HCT116 (cell line): ENCODE measurements around the gene MACIR. TPM values are rescaled to one million over a fixed set of nuclear protein-coding genes. Genes with fewer than 3 reads are reported as not detected.

ENCODE experiments used
- ATAC-seq: fragments of 200-7000 bp; cut with Tn5 transposase; 2 replicates; pipeline ENCODE4 v1.9.1; 2020; ENCODE audit warnings: mild to moderate bottlenecking, moderate library complexity
- BruUV-seq: library from RNA; stranded (reverse); fragments of 400-500 nt; replicated peaks from 2 replicates; lab custom pipeline; 2021; lab: Mats Ljungman, UMichigan
- CTCF ChIA-PET: fragments of 300-600 bp; sonication (Branson Sonifier 250); formaldehyde crosslinking; loops from one replicate; lab custom pipeline; 2021; ENCODE audit warnings: antibody characterized with exemption; lab: Charles Lee
- POLR2A ChIA-PET: fragments of 300-600, 350-600 bp; sonication (Branson Sonifier 250); formaldehyde crosslinking; loops from one replicate; lab custom pipeline; 2021; ENCODE audit warnings: antibody characterized with exemption; lab: Charles Lee
- RAD21 ChIA-PET, 2 experiments: fragments of 300-600 bp; sonication (Branson Sonifier 250); formaldehyde crosslinking; loops; one replicate each; lab custom pipeline; 2023; ENCODE audit warnings: low total read pairs in 2 of 2; ENCODE audit not compliant: uncharacterized antibody in 2 of 2, unreplicated experiment in 2 of 2, low non-redundant PET in 1 of 2; lab: Charles Lee
- DNase-seq: peaks from one replicate; pipeline ENCODE4 v3.0.0-alpha.2; 2010; ENCODE audit warnings: low read depth, low spot score
- H2AFZ ChIP-seq: fragments of 200-600 bp; shearing (Covaris generic), sonication (generic); 2 replicates; pipeline ENCODE4 v1.6.1; 2017; ENCODE audit warnings: low read depth, mixed run types, mixed read lengths, antibody characterized with exemption, low read length; ENCODE audit not compliant: poor library complexity, severe bottlenecking
- H3K27ac ChIP-seq: 2 replicates; pipeline ENCODE4 v1.5.1; 2012; ENCODE audit warnings: low read depth, low read length
- H3K27me3 ChIP-seq: fragments of 200-600 bp; sonication (generic); 2 replicates; pipeline ENCODE4 v1.6.1; 2016; ENCODE audit warnings: mixed run types, low read length, mixed read lengths; ENCODE audit not compliant: insufficient read depth
- H3K36me3 ChIP-seq, 2 experiments: fragments of 200-500 bp in 1 of 2; fragments of 200-600 bp in 1 of 2; sonication (Bioruptor generic) in 1 of 2; sonication (generic) in 1 of 2; 2 replicates each; pipeline versions ENCODE4 v1.5.1 to v1.6.1; 2014 to 2016; ENCODE audit warnings: low read length in 2 of 2, inconsistent platforms in 1 of 2, mixed read lengths in 1 of 2, mixed run types in 1 of 2; ENCODE audit not compliant: insufficient read depth in 2 of 2, control insufficient read depth in 1 of 2
- H3K4me1 ChIP-seq, 2 experiments: fragments of 200-600 bp in 1 of 2; sonication (generic) in 1 of 2; 2 replicates each; pipeline versions ENCODE4 v1.5.1 to v1.6.1; 2012 to 2017; ENCODE audit warnings: low read length in 2 of 2, inconsistent platforms in 1 of 2, mild to moderate bottlenecking in 1 of 2, mixed read lengths in 1 of 2, mixed run types in 1 of 2, moderate library complexity in 1 of 2; ENCODE audit not compliant: insufficient read depth in 2 of 2, control insufficient read depth in 1 of 2
- H3K4me2 ChIP-seq: fragments of 200-600 bp; sonication (generic); 2 replicates; pipeline ENCODE4 v1.6.1; 2017; ENCODE audit warnings: mixed run types, low read length, mixed read lengths
- H3K4me3 ChIP-seq, 2 experiments: fragments of 200-600 bp in 1 of 2; sonication (generic) in 1 of 2; replicated peaks in 1 of 2; 2 replicates each; pipeline ENCODE4 v1.5.1; 2011 to 2016; ENCODE audit warnings: low read length in 2 of 2, control low read depth in 1 of 2, low read depth in 1 of 2, mild to moderate bottlenecking in 1 of 2, mixed read lengths in 1 of 2, mixed run types in 1 of 2
- H3K79me2 ChIP-seq: fragments of 200-600 bp; sonication (generic); 2 replicates; pipeline ENCODE4 v1.6.1; 2017; ENCODE audit warnings: mild to moderate bottlenecking, mixed run types, low read length, moderate library complexity, mixed read lengths; ENCODE audit not compliant: insufficient read depth
- H3K9ac ChIP-seq: fragments of 200-600 bp; sonication (generic); 2 replicates; pipeline ENCODE4 v1.6.1; 2016; ENCODE audit warnings: low read length, mixed read lengths
- H3K9me2 ChIP-seq: fragments of 200-600 bp; sonication (generic), shearing (Covaris generic); 2 replicates; pipeline ENCODE4 v1.6.1; 2017; ENCODE audit warnings: mixed run types, mild to moderate bottlenecking, moderate library complexity; ENCODE audit not compliant: insufficient read depth
- H3K9me3 ChIP-seq, 2 experiments: fragments of 200-500 bp in 1 of 2; fragments of 200-600 bp in 1 of 2; sonication (Bioruptor generic) in 1 of 2; sonication (generic) in 1 of 2; 2 replicates each; pipeline ENCODE4 v1.6.1; 2014 to 2017; ENCODE audit warnings: low read length in 2 of 2, mixed read lengths in 2 of 2, inconsistent platforms in 1 of 2, low read depth in 1 of 2, mild to moderate bottlenecking in 1 of 2, mixed run types in 1 of 2, moderate library complexity in 1 of 2; ENCODE audit not compliant: control insufficient read depth in 1 of 2, insufficient read depth in 1 of 2
- H4K20me1 ChIP-seq: fragments of 200-600 bp; sonication (generic), shearing (Covaris generic); 2 replicates; pipeline ENCODE4 v1.6.1; 2017; ENCODE audit warnings: mixed run types, mild to moderate bottlenecking, moderate library complexity; ENCODE audit not compliant: insufficient read depth
- CBX3 ChIP-seq: IDR thresholded peaks from 2 replicates; pipeline ENCODE4 v1.6.1; 2012; ENCODE audit warnings: low read depth
- CEBPB ChIP-seq: IDR thresholded peaks from 2 replicates; pipeline ENCODE4 v1.6.1; 2012; ENCODE audit warnings: low read depth
- EZH2 ChIP-seq: fragments of 200-600 bp; sonication (generic); IDR thresholded peaks from 2 replicates; pipeline ENCODE4 v1.6.1; 2017; ENCODE audit warnings: antibody characterized with exemption, mixed run types
- EZH2phosphoT487 ChIP-seq: fragments of 200-600 bp; IDR thresholded peaks from 2 replicates; pipeline ENCODE4 v1.6.1; 2018; ENCODE audit warnings: antibody characterized with exemption, borderline replicate concordance
- FOSL1 ChIP-seq: IDR thresholded peaks from 2 replicates; pipeline ENCODE4 v1.6.1; 2012; ENCODE audit warnings: low read depth
- POLR2AphosphoS5 ChIP-seq: IDR thresholded peaks from 2 replicates; pipeline ENCODE4 v1.6.1; 2011; ENCODE audit warnings: mild to moderate bottlenecking, low read depth, low read length, moderate library complexity
- RAD21 ChIP-seq: IDR thresholded peaks from 2 replicates; pipeline ENCODE4 v1.6.1; 2012; ENCODE audit warnings: low read depth, mild to moderate bottlenecking
- SIN3A ChIP-seq: IDR thresholded peaks from 2 replicates; pipeline ENCODE4 v1.6.1; 2012; ENCODE audit warnings: low read depth
- SP1 ChIP-seq: IDR thresholded peaks from 2 replicates; pipeline ENCODE4 v1.6.1; 2012; ENCODE audit warnings: low read depth
- SRF ChIP-seq: IDR thresholded peaks from 2 replicates; pipeline ENCODE4 v1.6.1; 2012; ENCODE audit warnings: low read depth
- YY1 ChIP-seq: IDR thresholded peaks from 2 replicates; pipeline ENCODE4 v1.6.1; 2011; ENCODE audit warnings: low read length, low read depth, moderate library complexity, mild to moderate bottlenecking; ENCODE audit not compliant: insufficient replicate concordance; ENCODE audit errors: extremely low read depth
- ZFX ChIP-seq: fragments of 450-650 bp; IDR thresholded peaks from 2 replicates; pipeline ENCODE4 v1.6.1; 2017
- intact Hi-C: fragments of 100-400 bp; cut with micrococcal nuclease; formaldehyde crosslinking; loops from 2 replicates; pipeline ENCODE4 v1.10.0; 2022
- total RNA-seq: library from RNA; stranded (reverse); gene quantifications from one replicate; pipeline ENCODE4 v1.2.1, GENCODE V29; 2021; ENCODE audit not compliant: unreplicated experiment
- TF ChIP-seq, protein P1 (sequence below): IDR thresholded peaks from 2 replicates; pipeline ENCODE4 v1.6.1; 2012
- TF ChIP-seq, protein P2 (sequence below): IDR thresholded peaks from 2 replicates; pipeline ENCODE4 v1.6.1; 2012

MACIR gene
- total RNA-seq, 1 experiment from 2014 or later: 10.4 TPM

- ChIA-PET CTCF (no interaction called here), RAD21 (no interaction called here), POLR2A (no interaction called here)
- no peaks in the 10 kb centered on the region for H4K20me1 ChIP-seq
- BruUV-seq: no TSS peak
- H3K27ac ChIP-seq: no peak overlapping the region
- no peaks in the 10 kb centered on the region for H3K27me3 ChIP-seq
- no peak overlapping the region for H3K4me2 ChIP-seq
- intact Hi-C loops: no loop called here
- H3K9ac ChIP-seq: no peak overlapping the region
- H2AFZ ChIP-seq: no peak overlapping the region
- DNase-seq (no peak), ATAC-seq (no peak)
- peaks cover 33% of the 10 kb centered on the region for H3K79me2 ChIP-seq
- no peak overlapping the region for H3K4me3 ChIP-seq
- no peaks in the 10 kb centered on the region for H3K36me3 ChIP-seq
- H3K4me1 ChIP-seq: peaks cover 4 to 9% of the 10 kb centered on the region in 2 experiments
- H3K9me3 ChIP-seq: no peaks in the 10 kb centered on the region
- H3K9me2 ChIP-seq: no peaks in the 10 kb centered on the region
- TF ChIP-seq, protein P1, sequence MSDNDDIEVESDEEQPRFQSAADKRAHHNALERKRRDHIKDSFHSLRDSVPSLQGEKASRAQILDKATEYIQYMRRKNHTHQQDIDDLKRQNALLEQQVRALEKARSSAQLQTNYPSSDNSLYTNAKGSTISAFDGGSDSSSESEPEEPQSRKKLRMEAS: no peak
- no peak for TF ChIP-seq EZH2
- TF ChIP-seq CEBPB: no peak
- TF ChIP-seq SRF: no peak
- no peak for TF ChIP-seq ZFX
- no peak for TF ChIP-seq POLR2AphosphoS5
- TF ChIP-seq RAD21: no peak
- no peak for TF ChIP-seq SIN3A
- TF ChIP-seq YY1: no peak
- TF ChIP-seq, protein P2, sequence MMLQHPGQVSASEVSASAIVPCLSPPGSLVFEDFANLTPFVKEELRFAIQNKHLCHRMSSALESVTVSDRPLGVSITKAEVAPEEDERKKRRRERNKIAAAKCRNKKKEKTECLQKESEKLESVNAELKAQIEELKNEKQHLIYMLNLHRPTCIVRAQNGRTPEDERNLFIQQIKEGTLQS: no peak
- TF ChIP-seq CBX3: no peak
- TF ChIP-seq FOSL1: no peak
- no peak for TF ChIP-seq SP1
Measured at GRCh38 chr5:103273952-103274351, 15.4 kb downstream of the MACIR start.

DNA sequence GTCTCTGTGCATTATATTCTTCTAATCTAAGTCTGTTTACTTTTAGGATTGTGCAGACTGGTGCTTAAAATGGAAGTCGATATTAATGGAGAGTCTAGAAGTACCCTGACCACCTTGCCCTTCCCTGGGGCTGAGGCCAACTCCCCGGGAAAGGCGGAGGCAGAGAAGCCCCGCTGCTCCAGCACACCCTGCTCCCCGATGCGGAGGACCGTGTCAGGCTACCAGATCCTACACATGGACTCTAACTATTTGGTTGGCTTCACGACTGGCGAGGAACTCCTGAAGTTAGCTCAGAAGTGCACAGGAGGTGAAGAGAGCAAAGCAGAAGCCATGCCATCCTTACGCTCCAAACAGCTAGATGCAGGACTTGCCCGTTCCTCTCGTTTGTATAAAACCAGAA, 17.3 kb downstream of the MACIR start:
- BruUV-seq: no TSS peak
- H3K9me3 ChIP-seq: no peaks in the 10 kb centered on the region
- no peaks in the 10 kb centered on the region for H3K9me2 ChIP-seq
- DNase-seq: no peak
- no peak overlapping the region for H2AFZ ChIP-seq
- no peaks in the 10 kb centered on the region for H3K27me3 ChIP-seq
- H3K9ac ChIP-seq: no peak overlapping the region
- TF ChIP-seq SIN3A: no peak
- TF ChIP-seq EZH2phosphoT487: no peak
- TF ChIP-seq FOSL1: no peak
- intact Hi-C loops: no loop called here
- H3K4me2 ChIP-seq: no peak overlapping the region
- peaks cover 30% of the 10 kb centered on the region for H3K79me2 ChIP-seq
- ChIA-PET RAD21 (no interaction called here), POLR2A (interaction anchor here (1.3 kb wide), 1 partner anchor 17 kb away, joined by 3 read pairs; the partner anchor contains the start of gene MACIR), CTCF (no interaction called here)
- no peaks in the 10 kb centered on the region for H3K36me3 ChIP-seq
- no peak overlapping the region for H3K27ac ChIP-seq
- no peak overlapping the region for H3K4me3 ChIP-seq
- no peaks in the 10 kb centered on the region for H4K20me1 ChIP-seq
- ATAC-seq: no peak
- peaks cover 4 to 9% of the 10 kb centered on the region in 2 experiments for H3K4me1 ChIP-seq
